Measurements from ENCODE around the gene GRIN1.

GRIN1 gene

DNA sequence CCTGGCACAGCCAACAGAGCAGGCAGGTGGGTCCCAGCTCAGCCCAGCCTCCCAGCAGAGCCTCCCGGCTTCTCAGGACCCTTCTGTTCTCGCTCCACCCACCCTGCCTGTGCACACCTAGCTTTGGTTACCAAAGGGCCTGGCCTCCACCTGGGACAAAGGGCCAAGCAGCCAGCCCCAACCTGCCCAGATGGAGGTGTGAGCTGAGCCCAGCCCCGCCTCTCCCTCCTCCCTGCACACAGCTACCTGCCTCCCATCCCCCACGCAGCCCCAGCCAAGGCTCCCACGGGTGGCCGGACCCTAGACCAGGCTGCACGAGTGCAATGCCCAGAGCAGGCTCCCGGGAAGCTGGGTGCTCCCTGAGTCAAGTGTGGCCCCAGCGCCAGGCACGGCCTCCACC, 56.0 kb downstream of the GRIN1 start:
- peaks cover 6% of the 10 kb centered on the region for H3K4me1 ChIP-seq
- no peaks in the 10 kb centered on the region for H3K9me3 ChIP-seq
- H3K4me3 ChIP-seq (ENCODE audit: low read depth, low read length): no peak overlapping the region
- TF ChIP-seq, protein P1, sequence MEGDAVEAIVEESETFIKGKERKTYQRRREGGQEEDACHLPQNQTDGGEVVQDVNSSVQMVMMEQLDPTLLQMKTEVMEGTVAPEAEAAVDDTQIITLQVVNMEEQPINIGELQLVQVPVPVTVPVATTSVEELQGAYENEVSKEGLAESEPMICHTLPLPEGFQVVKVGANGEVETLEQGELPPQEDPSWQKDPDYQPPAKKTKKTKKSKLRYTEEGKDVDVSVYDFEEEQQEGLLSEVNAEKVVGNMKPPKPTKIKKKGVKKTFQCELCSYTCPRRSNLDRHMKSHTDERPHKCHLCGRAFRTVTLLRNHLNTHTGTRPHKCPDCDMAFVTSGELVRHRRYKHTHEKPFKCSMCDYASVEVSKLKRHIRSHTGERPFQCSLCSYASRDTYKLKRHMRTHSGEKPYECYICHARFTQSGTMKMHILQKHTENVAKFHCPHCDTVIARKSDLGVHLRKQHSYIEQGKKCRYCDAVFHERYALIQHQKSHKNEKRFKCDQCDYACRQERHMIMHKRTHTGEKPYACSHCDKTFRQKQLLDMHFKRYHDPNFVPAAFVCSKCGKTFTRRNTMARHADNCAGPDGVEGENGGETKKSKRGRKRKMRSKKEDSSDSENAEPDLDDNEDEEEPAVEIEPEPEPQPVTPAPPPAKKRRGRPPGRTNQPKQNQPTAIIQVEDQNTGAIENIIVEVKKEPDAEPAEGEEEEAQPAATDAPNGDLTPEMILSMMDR (IDR thresholded peaks at IDR 0.05; ENCODE audit: low read depth, low read length): no peak
- peaks cover 4% of the 10 kb centered on the region; the same call in 1 of the 2 replicates for H3K36me3 ChIP-seq
- H3K27me3 ChIP-seq: no peaks in the 10 kb centered on the region
- no peak for DNase-seq

DNA sequence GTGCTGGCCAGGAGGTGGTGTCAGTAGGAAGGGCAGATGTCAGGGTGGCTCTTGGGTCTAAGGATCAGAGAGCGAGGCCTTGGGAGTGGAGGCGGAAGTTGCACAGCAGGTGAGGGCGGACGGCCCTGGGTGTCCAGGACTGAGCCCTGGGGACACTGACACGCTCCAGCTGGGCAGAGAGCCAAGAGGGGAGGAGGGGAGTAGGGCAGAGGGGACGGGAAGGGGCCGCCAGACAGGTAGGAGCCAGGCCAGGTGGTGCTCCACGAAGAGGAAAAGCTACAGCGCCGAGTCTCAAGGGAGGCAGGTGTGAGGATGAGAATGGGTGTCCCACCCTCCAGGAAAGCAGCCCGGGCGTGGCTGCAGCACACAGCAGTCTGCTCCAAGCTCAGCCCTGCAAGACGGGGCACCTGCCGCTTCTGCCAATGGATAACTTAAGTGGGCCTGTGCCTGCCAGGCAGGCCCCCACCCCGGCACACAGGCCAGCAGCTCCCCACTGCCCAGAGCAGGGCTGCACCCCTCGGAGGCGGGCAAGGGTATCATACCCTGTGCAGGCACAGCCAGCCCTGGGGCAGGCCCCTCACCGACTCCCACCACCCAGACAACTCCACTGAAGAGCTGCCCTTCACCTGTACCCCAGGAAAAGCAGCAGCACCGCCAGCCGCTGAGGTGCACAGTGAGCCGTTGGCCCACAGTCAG, 56.7 kb downstream of the GRIN1 start:
- H3K4me3 ChIP-seq (ENCODE audit: low read depth, low read length): no peak overlapping the region
- TF ChIP-seq, protein P1 (IDR thresholded peaks at IDR 0.05; ENCODE audit: low read depth, low read length): no peak
- H3K4me1 ChIP-seq: peaks cover 6% of the 10 kb centered on the region
- no peaks in the 10 kb centered on the region for H3K9me3 ChIP-seq
- no peak for DNase-seq
- peaks cover 4% of the 10 kb centered on the region; the same call in 1 of the 2 replicates for H3K36me3 ChIP-seq
- no peaks in the 10 kb centered on the region for H3K27me3 ChIP-seq

DNA sequence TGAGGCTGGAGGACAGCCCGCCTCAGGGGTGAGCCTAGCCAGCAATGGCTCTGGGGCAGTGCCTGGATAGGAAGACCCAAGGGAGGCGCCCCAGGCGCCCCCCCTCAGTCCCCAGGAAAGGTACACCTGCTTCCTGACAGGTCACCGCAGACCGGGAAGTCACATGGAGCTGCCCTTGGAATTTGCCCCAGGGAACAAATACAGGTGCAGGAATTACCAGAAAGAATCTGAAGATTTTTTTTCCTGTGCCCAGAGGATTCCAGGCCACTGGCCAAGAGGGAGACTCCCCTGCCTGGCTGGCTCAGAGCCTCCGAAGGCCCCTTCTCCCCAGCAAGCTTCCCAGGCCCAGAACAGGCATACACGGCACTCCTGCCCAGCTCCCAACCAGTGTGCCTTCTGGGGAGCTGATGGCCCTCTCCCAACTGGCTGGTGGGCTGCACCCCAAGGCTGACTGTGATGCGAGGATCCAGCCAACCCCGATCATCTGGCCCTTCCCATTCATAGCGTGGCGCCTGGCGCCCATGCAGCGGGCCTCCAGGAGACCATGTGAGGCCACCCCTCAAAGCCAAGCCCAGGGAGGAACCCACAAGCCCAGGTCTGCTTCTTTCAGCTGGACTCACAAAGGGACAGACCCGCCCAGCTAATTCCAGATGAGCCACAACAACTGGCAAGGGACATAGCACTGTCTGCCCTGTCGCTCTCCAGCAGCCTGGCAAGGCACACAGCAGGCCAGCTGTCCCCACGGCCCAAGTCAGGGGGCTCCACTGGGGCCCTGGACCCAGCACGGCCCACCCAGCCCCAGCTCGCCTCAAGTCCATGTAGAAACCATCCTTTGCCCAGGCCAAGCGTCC, 59.3 kb downstream of the GRIN1 start:
- Histone ChIP-seq H3K9me3 (no peaks in the 10 kb centered on the region), H3K4me1 (peaks cover 12% of the 10 kb centered on the region), H3K27me3 (no peaks in the 10 kb centered on the region), H3K4me3 (ENCODE audit: low read depth, low read length) (no peak overlapping the region), H3K36me3 (no peaks in the 10 kb centered on the region; the same call in 1 of the 2 replicates)
- TF ChIP-seq, protein P1 (IDR thresholded peaks at IDR 0.05; ENCODE audit: low read depth, low read length): no peak
- DNase-seq: no peak

DNA sequence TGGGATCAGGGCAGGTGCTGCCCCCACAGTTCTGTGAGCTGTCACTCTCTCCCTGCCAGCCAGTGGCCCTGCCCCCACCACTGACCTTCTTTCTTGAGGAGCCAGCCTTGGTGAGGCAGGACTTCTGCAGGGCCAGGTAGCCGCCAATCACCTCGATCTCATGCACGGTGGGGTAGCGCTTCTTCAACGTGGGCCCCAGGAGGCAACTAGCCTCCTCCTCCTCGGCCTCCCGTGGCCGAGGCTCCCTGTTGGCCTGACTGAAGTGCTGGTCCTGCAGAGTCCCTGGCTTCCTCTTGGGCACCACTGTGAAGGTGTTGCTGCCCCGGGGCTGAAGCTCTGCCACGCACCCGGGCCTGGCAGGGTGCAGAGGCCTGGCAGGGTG, 59.9 kb downstream of the GRIN1 start:
- TF ChIP-seq, protein P1 (IDR thresholded peaks at IDR 0.05; ENCODE audit: low read depth, low read length): no peak
- Histone ChIP-seq H3K27me3 (no peaks in the 10 kb centered on the region), H3K36me3 (no peaks in the 10 kb centered on the region; the same call in 1 of the 2 replicates), H3K9me3 (no peaks in the 10 kb centered on the region), H3K4me1 (peaks cover 12% of the 10 kb centered on the region), H3K4me3 (ENCODE audit: low read depth, low read length) (no peak overlapping the region)
- DNase-seq: no peak

DNA sequence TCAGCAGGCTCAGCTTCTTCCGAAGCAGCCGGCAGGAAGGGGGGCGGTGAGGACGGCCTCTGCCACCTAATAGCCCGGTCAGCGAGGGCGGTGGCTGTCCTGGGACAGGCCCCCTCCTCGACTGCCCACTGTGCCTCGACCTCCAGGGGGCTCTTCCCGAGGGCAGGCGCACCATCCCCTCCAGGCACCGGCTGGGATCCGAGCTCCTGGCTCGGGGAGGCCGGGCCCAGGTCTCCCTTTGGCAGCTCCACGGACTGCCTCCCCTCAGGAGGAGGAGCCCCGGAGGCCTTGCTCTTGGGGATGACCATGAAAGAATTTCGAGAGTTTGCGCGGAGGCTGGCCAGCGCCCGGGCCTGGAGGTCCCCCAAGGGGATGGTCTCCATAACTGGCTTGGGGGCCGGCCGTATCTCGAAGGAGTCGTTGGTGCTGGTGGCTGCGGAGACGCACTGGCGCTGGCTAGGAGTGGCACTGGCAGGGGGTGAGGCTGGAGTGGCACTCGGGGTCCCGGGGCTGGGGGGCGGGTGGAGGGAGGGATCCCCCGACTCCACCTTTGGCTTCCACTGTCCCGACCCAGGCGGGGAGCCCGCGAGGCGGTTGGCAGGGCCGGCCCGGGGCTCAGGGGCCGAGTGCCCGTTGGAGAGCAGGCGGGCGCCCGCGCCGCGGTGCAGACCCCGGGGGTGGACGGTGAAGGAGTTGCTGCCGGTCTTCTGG, 60.6 kb downstream of the GRIN1 start:
- no peak for DNase-seq
- H3K4me3 ChIP-seq (ENCODE audit: low read depth, low read length): peak overlapping the region; percentile 48
- TF ChIP-seq, protein P1 (IDR thresholded peaks at IDR 0.05; ENCODE audit: low read depth, low read length): no peak
- H3K36me3 ChIP-seq: no peaks in the 10 kb centered on the region; the same call in 1 of the 2 replicates
- H3K9me3 ChIP-seq: no peaks in the 10 kb centered on the region
- H3K27me3 ChIP-seq: no peaks in the 10 kb centered on the region
- H3K4me1 ChIP-seq: peaks cover 12% of the 10 kb centered on the region

All from BE2C (cell line).